HG03469 (cell line): ENCODE data around the gene TRIM39.
"Not testable (repeated sequence)": the region's sequence is repeated elsewhere in the genome, so short reads cannot be mapped to it uniquely, and the experiment has no call there.

Experiments
- ATAC-seq: cut with Tn5 transposase; IDR thresholded peaks from one replicate; pipeline ENCODE4 v1.9.1; 2021; ENCODE audit warnings: mild to moderate bottlenecking, moderate library complexity, moderate number of reproducible peaks; ENCODE audit not compliant: unreplicated experiment

Gene TRIM39

DNA sequence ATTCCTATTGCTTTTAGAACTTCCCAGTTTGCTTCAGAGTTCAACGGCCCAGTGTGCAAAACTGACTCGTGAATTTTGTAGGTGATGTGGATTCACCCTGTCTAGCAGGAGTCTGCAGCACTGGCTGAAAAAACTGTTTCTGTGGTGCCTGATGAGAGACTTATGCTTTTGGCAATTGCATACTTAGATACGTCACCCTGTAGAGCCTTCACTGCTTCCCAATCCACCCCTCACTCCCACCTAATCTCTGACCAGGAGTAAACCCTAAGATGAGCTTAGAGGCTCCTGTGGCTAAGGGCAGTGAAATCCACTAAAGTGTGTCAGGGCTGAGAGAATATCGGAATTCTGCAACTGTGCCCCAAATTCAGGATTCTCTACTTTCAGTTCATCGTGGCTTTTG is 32.5 kb downstream of the TRIM39 start:
- no peak for ATAC-seq

DNA sequence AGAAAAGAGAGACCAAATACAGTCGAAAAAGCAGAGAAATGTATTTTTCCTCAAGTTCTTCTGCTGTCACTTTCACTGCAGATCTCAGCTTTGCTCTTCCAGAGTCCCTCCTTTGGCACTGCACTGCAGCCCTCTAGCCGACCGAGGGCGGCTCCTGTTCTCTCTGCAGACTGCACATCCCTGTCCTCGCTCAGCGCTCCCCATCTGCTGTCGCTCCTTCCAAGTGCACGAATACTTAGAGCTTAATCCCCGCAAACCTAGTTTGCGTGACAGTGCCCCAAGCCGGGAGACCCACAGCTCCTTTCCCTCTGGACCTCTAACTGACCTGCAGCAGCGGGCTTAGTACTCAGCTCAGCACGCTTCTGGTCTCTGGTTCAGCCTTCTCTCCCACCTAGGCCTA is 33.4 kb downstream of the TRIM39 start:
- no peak for ATAC-seq

DNA sequence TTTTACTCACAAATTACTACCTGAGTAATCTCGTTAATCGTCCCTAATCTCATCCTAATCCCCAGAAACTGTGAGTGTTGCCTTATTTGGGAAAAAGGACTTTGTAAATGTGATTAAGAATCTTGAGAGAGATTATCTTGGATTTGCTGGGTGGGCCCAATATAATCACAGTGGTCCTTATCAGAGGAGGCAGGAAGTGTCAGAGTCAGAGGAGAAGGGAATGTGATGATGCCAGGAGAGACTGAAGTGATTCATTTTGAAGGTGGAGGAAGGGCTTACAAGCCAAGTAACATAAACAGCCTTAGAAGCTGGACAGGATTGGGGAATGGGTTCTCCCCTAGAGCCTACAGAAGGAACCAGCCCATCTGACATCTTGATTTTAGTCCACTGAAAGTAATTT is 34.9 kb downstream of the TRIM39 start:
- ATAC-seq: no peak

DNA sequence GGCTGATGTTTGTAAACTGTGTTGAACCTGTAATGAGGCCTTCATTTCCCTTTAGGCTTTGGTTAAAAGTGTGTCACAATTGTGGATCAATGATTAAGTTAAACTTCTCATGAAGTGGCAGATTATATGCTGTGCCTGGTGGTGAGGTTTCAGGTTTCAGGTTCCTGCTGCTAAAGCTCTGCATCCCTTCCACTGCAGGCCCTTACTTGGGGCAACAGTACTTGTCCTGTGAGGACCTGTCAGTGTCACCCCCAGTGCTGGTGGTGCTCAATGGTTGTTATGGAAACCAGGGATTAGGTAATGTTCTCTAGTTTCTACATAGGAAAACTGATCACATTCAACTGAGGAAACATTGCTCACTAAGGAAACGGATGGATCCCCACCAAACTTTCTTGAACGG is 36.7 kb downstream of the TRIM39 start:
- no peak for ATAC-seq

DNA sequence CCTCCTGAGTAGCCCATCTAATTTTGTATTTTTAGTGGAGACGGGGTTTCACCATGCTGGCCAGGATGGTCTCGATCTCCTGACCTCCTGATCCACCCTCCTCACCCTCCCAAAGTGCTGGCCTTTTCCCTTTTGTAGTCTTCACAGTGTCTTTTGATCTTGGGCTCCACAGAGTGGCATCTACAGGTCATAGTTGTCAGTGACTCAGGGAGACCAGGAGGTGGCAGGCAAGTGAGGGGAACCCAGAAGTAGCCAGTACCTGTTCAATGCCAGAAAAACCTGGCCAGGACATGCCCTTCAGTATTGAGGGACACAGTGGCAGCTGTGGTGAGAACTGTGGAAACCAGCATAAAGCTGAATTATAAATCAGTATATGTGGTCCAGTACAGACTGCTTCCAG is 37.9 kb downstream of the TRIM39 start:
- ATAC-seq: no peak

DNA sequence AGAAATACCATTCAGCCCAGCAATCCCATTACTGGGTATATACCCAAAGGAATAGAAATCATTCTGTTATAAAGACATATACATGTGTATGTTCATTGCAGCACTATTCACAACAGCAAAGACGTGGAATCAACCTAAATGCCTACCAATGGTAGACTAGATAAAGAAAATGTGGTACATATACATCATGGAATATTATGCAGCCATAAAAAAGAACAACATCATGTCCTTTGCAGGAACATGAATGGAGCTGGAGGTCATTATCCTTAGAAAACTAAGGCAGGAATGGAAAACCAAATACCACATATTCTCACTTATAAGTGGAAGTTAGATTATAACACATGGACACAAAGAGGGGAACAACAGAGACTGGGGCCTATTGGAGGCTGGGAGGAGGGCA is 42.6 kb downstream of the TRIM39 start:
- ATAC-seq: not testable (repeated sequence)

DNA sequence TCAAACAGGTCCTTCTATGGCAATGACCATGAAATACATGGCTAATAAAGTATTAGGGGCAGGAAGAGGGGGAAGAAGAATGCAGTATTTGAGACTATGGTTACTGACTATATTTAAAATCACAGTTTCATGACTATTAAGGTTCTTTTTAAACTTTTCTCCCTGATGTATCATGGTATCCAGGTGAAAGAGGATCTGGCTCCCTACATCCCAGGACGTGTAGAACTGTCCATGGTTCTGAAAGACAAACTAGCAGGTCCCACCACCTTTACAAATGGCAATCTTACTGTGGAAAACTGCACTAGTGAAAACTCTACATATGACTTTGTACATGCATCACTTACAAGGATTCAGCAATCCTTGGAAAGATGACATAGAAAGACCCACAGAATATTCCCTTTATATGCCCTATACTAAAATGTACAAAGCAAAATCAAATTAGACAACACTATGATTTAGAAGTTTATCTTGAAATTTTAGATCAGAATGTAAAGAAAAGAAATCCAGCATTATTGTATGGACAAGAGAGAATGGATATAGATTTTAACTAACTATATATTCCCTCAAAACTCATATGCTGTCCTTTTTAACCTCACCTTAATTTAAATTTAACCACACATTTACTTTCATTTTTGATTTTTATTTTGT is 51.7 kb downstream of the TRIM39 start:
- no peak for ATAC-seq

DNA sequence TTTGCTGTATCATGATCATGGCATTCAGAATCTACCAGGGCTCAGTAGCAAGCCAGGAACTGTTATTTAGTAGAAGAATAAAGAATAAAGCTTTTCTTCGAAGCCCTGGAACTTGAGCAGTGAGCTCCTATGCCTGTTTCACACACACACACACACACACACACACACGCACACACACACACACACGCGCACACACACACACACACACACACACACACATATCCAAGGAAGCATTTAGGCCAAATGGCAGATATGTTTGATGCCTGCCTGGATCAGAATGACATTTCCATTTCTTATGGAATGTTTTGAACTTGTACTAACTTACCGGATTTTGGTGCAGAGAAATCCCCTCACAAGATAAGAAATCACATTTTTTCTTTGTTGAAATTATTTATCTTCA is 53.7 kb downstream of the TRIM39 start:
- no peak for ATAC-seq

DNA sequence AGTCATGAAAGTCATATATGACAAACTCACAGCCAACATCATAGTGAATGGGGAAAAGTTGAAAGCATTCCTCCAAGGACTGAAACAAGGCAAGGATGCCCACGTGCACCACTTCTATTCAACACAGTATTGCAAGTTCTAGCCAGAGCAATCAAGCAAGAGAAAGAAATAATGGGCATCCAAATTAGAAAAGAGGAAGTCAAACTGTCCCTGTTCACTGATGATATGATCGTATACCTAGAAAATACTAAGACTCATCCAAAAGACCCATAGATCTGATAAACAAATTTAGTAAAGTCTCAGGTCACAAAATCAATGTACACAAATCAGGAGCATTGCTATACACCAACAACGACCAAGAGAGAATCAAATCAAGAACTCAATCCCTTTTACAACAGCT is 59.4 kb downstream of the TRIM39 start:
- no peak for ATAC-seq

DNA sequence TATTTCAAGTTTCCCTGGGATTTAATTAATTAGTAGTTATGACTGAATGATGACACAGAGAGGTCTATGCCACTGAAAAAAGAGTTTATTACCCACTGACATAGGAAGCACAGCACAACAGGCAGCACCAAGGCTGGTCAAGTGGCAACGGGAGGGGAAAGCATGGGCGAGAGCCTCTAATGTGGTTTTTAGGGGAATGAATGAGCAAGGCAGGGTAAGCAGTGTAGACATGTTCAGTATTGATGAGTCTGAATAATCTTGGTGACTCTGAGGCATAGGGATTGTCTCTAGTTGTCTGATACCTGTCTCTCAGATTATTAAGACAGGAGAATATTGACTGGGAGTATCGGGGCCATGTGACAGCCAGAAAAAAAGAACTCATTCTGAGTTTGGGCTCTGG is 64.5 kb downstream of the TRIM39 start:
- ATAC-seq: no peak
